Measurements from ENCODE around the gene MOB2. TPM values are rescaled to one million over a fixed set of nuclear protein-coding genes. Genes with fewer than 3 reads are reported as not detected.

The MOB2 gene, protein sequence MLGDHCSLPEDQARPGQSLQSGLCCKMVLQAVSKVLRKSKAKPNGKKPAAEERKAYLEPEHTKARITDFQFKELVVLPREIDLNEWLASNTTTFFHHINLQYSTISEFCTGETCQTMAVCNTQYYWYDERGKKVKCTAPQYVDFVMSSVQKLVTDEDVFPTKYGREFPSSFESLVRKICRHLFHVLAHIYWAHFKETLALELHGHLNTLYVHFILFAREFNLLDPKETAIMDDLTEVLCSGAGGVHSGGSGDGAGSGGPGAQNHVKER
- 35.6 to 49.3 TPM (median 47.8 TPM) in 5 replicates for total RNA-seq (2022; extraction: Qiagen RNA extraction; ENCODE audit: low read depth)

DNA sequence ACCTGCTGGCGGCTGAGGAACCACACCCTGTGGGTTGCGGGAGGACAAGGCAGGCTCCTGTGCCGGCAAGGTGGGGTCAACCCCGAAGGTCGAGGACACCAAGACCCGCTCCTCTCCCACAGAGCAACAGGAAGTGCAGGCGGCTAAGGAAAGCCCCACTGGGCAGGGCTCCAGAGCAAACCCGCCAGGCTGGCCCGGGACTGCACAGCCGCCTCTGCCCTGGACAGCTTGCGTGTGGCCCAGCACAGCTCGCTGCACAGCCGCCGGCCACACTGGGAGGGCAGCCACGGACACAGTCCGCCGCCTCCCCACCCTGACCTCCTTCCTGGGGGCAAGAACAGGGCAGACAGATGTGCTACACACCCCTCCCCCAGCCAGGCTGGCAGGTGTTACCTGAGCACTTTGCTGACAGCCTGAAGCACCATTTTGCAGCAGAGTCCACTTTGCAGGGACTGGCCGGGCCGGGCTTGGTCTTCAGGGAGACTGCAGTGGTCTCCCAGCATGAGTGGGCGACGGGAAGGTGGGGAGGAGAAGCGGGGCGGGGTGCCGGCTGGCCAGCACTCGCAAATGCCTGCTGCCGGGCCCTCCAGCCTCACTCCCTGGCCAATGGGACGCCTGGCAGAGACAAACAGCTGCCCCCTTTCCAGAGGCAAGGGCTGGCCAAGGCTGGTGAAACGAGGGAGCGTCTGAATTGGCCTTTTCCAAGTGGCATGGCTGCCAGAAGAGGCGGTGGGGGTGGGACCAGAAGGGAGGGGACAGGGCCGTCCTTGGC lies at the start of gene MOB2:
MOB2 (minus strand) TSS at position 726 of the 772 bp plus-strand sequence; CDS start at position 503, 223 bp downstream.

Other genes starting within 250 kb of the MOB2 start
- gene TOLLIP, start 177.1 kb downstream of the MOB2 start, total RNA-seq (2022; extraction: Qiagen RNA extraction; ENCODE audit: low read depth), result 37.0 to 58.4 TPM (median 50.0 TPM) in 5 replicates
- gene BRSK2, start 96.8 kb downstream of the MOB2 start, total RNA-seq (2022; extraction: Qiagen RNA extraction; ENCODE audit: low read depth), result 4.3 to 7.7 TPM (median 7.0 TPM) in 5 replicates
- gene DUSP8, start 85.5 kb upstream of the MOB2 start, total RNA-seq (2022; extraction: Qiagen RNA extraction; ENCODE audit: low read depth), result 1.1 to 2.3 TPM (median 2.0 TPM) in 5 replicates
- not detected in 5 replicates for gene KRTAP5-1, start 98.5 kb upstream of the MOB2 start, total RNA-seq (2022; extraction: Qiagen RNA extraction; ENCODE audit: low read depth)
- gene KRTAP5-2, start 111.5 kb upstream of the MOB2 start, total RNA-seq (2022; extraction: Qiagen RNA extraction; ENCODE audit: low read depth), result not detected in 5 replicates
- gene KRTAP5-3, start 121.7 kb upstream of the MOB2 start, total RNA-seq (2022; extraction: Qiagen RNA extraction; ENCODE audit: low read depth), result not detected in 5 replicates
- gene KRTAP5-4, start 135.4 kb upstream of the MOB2 start, total RNA-seq (2022; extraction: Qiagen RNA extraction; ENCODE audit: low read depth), result not detected in 5 replicates
- not detected in 5 replicates for gene KRTAP5-5, start 143.0 kb upstream of the MOB2 start, total RNA-seq (2022; extraction: Qiagen RNA extraction; ENCODE audit: low read depth)
- gene KRTAP5-6, start 210.4 kb upstream of the MOB2 start, total RNA-seq (2022; extraction: Qiagen RNA extraction; ENCODE audit: low read depth), result not detected in 5 replicates